GM12878 (cell line): ENCODE measurements around the gene SPDYE3. TPM values are rescaled to one million over a fixed set of nuclear protein-coding genes. Genes with fewer than 3 reads are reported as not detected.

ENCODE experiments used
- ATAC-seq: fragments of 200-7000 bp; cut with Tn5 transposase; 3 replicates; pipeline ENCODE4 v1.9.1; 2020; ENCODE audit warnings: mild to moderate bottlenecking, moderate library complexity
- BruUV-seq: library from RNA; stranded (reverse); fragments of 400-500 nt; replicated peaks from 2 replicates; lab custom pipeline; 2021; lab: Mats Ljungman, UMichigan
- CTCF ChIA-PET: fragments of 300-600 bp; sonication (Branson Sonifier 250); formaldehyde crosslinking; extraction: SDS; loops from one replicate; lab custom pipeline; 2021; ENCODE audit warnings: inconsistent platforms; lab: Yijun Ruan, JAX
- POLR2A ChIA-PET: fragments of 350-600 bp; formaldehyde crosslinking; extraction: SDS; loops from one replicate; lab custom pipeline; 2021; ENCODE audit warnings: inconsistent platforms; lab: Charles Lee
- RAD21 ChIA-PET: fragments of 300-600 bp; sonication (Branson Sonifier 250); formaldehyde crosslinking; loops from one replicate; lab custom pipeline; 2023; ENCODE audit warnings: antibody characterized with exemption; ENCODE audit not compliant: unreplicated experiment; lab: Charles Lee
- SMC1A ChIA-PET: fragments of 300-600 bp; sonication (Branson Sonifier 250); formaldehyde crosslinking; loops from one replicate; lab custom pipeline; 2023; ENCODE audit not compliant: unreplicated experiment, uncharacterized antibody; lab: Charles Lee
- DNase-seq: peaks from one replicate; pipeline ENCODE4 v3.0.0-alpha.2; 2011; ENCODE audit warnings: low read depth, low spot score
- FAIRE-seq: peaks from 3 replicates; lab custom pipeline; 2011; peaks lifted over from hg19 to GRCh38; lab: Jason Lieb, UNC
- H2AFZ ChIP-seq: 2 replicates; pipeline ENCODE4 v1.6.0; 2011; ENCODE audit warnings: low read depth, low read length, control low read depth; ENCODE audit not compliant: control insufficient read depth
- H3K27ac ChIP-seq: 2 replicates; pipeline ENCODE4 v1.5.1; 2011; ENCODE audit warnings: control low read depth; ENCODE audit not compliant: control insufficient read depth, insufficient read depth
- H3K27me3 ChIP-seq, 2 experiments: replicated peaks in 1 of 2; 2 replicates each; pipeline versions ENCODE4 v1.6.0 to v1.6.1; 2011; ENCODE audit warnings: low read length in 1 of 2; ENCODE audit not compliant: control insufficient read depth in 2 of 2, insufficient read depth in 2 of 2
- H3K36me3 ChIP-seq, 2 experiments: 2 replicates each; pipeline ENCODE4 v1.5.1; 2011; ENCODE audit warnings: low read length in 1 of 2; ENCODE audit not compliant: control insufficient read depth in 2 of 2, insufficient read depth in 2 of 2
- H3K4me1 ChIP-seq: 2 replicates; pipeline ENCODE4 v1.6.1; 2011; ENCODE audit warnings: mild to moderate bottlenecking, low read length, moderate library complexity, mixed read lengths; ENCODE audit not compliant: control insufficient read depth, insufficient read depth
- H3K4me2 ChIP-seq: 2 replicates; pipeline ENCODE4 v1.6.0; 2011; ENCODE audit warnings: control low read depth; ENCODE audit not compliant: control insufficient read depth, insufficient read depth
- H3K4me3 ChIP-seq: fragments of 200-600 bp; sonication (generic); 2 replicates; pipeline ENCODE4 v1.5.1; 2016
- H3K79me2 ChIP-seq: 2 replicates; pipeline ENCODE4 v1.6.0; 2011; ENCODE audit warnings: low read length; ENCODE audit not compliant: control insufficient read depth, insufficient read depth
- H3K9ac ChIP-seq: 2 replicates; pipeline ENCODE4 v1.8.0; 2011; ENCODE audit warnings: low read length, control low read depth, mixed read lengths; ENCODE audit not compliant: control insufficient read depth, insufficient read depth
- H3K9me3 ChIP-seq: replicated peaks from 3 replicates; pipeline ENCODE4 v1.5.1; 2011; ENCODE audit warnings: mild to moderate bottlenecking, low read length; ENCODE audit not compliant: control insufficient read depth, insufficient read depth
- H4K20me1 ChIP-seq: 2 replicates; pipeline ENCODE4 v1.6.0; 2011; ENCODE audit not compliant: control insufficient read depth, insufficient read depth
- ATF7 ChIP-seq: fragments of 450-650 bp; IDR thresholded peaks from 2 replicates; pipeline ENCODE4 v1.6.1; 2016; ENCODE audit warnings: low read depth, mild to moderate bottlenecking
- BACH1 ChIP-seq: fragments of 450-650 bp; IDR thresholded peaks from 2 replicates; pipeline ENCODE4 v1.6.1; 2017; ENCODE audit warnings: mild to moderate bottlenecking, borderline replicate concordance
- EP300 ChIP-seq, 2 experiments: fragments of 150-350 bp in 1 of 2; IDR thresholded peaks; 2 replicates each; pipeline ENCODE4 v1.6.1; 2011 to 2012; ENCODE audit warnings: low read depth in 2 of 2, low read length in 2 of 2, borderline replicate concordance in 1 of 2, improper control_type of control experiment in 1 of 2, inconsistent platforms in 1 of 2; ENCODE audit not compliant: control insufficient read depth in 1 of 2
- HCFC1 ChIP-seq: fragments of 150-350 bp; IDR thresholded peaks from 2 replicates; pipeline ENCODE4 v1.6.1; 2014; ENCODE audit warnings: low read length
- IKZF2 ChIP-seq, 2 experiments: fragments of 450-650 bp; IDR thresholded peaks; 2 replicates each; pipeline ENCODE4 v1.6.1; 2017; ENCODE audit warnings: mild to moderate bottlenecking in 2 of 2, moderate library complexity in 2 of 2
- IRF3 ChIP-seq: fragments of 450-650 bp; IDR thresholded peaks from 2 replicates; pipeline ENCODE4 v1.6.1; 2014; ENCODE audit warnings: mild to moderate bottlenecking
- MEF2A ChIP-seq: IDR thresholded peaks from 2 replicates; pipeline ENCODE4 v1.6.1; 2011; ENCODE audit warnings: low read depth, mild to moderate bottlenecking, low read length, moderate library complexity; ENCODE audit not compliant: insufficient read depth
- POLR2A ChIP-seq: IDR thresholded peaks from 2 replicates; pipeline ENCODE4 v1.6.1; 2011; ENCODE audit warnings: low read depth, mild to moderate bottlenecking, low read length
- RAD21 ChIP-seq: IDR thresholded peaks from 2 replicates; pipeline ENCODE4 v1.6.1; 2011; ENCODE audit warnings: mild to moderate bottlenecking, low read depth, low read length, moderate library complexity; ENCODE audit not compliant: insufficient read depth
- RELB ChIP-seq: fragments of 450-650 bp; IDR thresholded peaks from 2 replicates; pipeline ENCODE4 v1.6.1; 2017; ENCODE audit warnings: low read depth, mild to moderate bottlenecking, moderate library complexity
- SUPT20H ChIP-seq: IDR thresholded peaks from 2 replicates; pipeline ENCODE4 v1.6.1; 2011; ENCODE audit warnings: low read depth, mild to moderate bottlenecking, low read length, moderate library complexity, borderline replicate concordance; ENCODE audit not compliant: control insufficient read depth
- TCF12 ChIP-seq: IDR thresholded peaks from 2 replicates; pipeline ENCODE4 v1.6.1; 2011; ENCODE audit warnings: low read depth, mild to moderate bottlenecking, low read length
- ZSCAN29 ChIP-seq: fragments of 450-650 bp; IDR thresholded peaks from 2 replicates; pipeline ENCODE4 v1.6.1; 2017; ENCODE audit warnings: mild to moderate bottlenecking, moderate library complexity
- WGBS: methylation state at CpG from one replicate; pipeline ENCODE4 v1.1.6; 2016; ENCODE audit warnings: low lambda C conversion rate; ENCODE audit not compliant: insufficient replicate concordance, insufficient coverage; ENCODE audit errors: missing lambda C conversion rate; 5-methylcytosine and 5-hydroxymethylcytosine counted together
- in situ Hi-C: fragments of 300-500 bp; cut with MboI; formaldehyde crosslinking; loops from 9 replicates; pipeline ENCODE4 v1.14.3; 2018; ENCODE audit warnings: mixed read lengths
- intact Hi-C: fragments of 100-400 bp; cut with micrococcal nuclease; formaldehyde crosslinking; loops from one replicate; pipeline ENCODE4 v1.14.2; 2022; ENCODE audit not compliant: unreplicated experiment
- polyA plus RNA-seq, 11 experiments: library from polyadenylated mRNA; depleted of rRNA in 4 of 11; unstranded in 6 of 11; stranded (reverse) in 5 of 11; fragments of >200 nt; fragmentation: Nextera tagmentation in 4 of 11; fragmentation: Illumina TruSeq in 1 of 11; extraction: Ambion mirVana in 4 of 11; extraction: Trizol in 1 of 11; gene quantifications; 1 replicate in 1 of 11; 2 replicates in 10 of 11; pipeline versions ENCODE4 v1.2.1 to v1.2.3, GENCODE V29; 2011 to 2016; ENCODE audit warnings: inconsistent platforms in 2 of 11, missing spikeins in 2 of 11, low read depth in 1 of 11
- total RNA-seq, 4 experiments: library from RNA; depleted of rRNA in 3 of 4; stranded (reverse); fragments of >200 nt in 3 of 4; fragmentation: Illumina TruSeq in 1 of 4; extraction: Trizol in 1 of 4; gene quantifications; 2 replicates each; pipeline versions ENCODE4 v1.2.1 to v1.2.3, GENCODE V29; 2013 to 2021

The SPDYE3 gene
- total and polyA plus RNA-seq, 10 of the 15 experiments (the other 5 are each of a cell fraction or from before 2014, with no cell fraction given), result 0.03 to 9.4 (median 1.4) TPM; not detected in 4

GRCh38 chr7:100357131-100357561 is 49.6 kb downstream of the SPDYE3 start:
- no peak overlapping the region for H3K4me2 ChIP-seq
- TF ChIP-seq RAD21 (no peak), BACH1 (0 out of 2 replicates have a peak, but pooled peaks have one; percentile 20), POLR2A (peak; percentile 54)
- ChIA-PET CTCF (interaction anchor here (1.0 kb wide), 1 partner anchor 50 kb away, joined by 3 read pairs; no protein-coding TSS in a partner anchor), RAD21 (interaction anchor here (0.8 kb wide), 1 partner anchor 51 kb away, joined by 3 read pairs; no protein-coding TSS in a partner anchor), POLR2A (no interaction called here), SMC1A (no interaction called here)
- H2AFZ ChIP-seq, result no peak overlapping the region
- in situ Hi-C loops, result no loop called here
- no peaks in the 10 kb centered on the region for H3K27me3 ChIP-seq
- WGBS, result 99% methylated on average over 5 of the region's 6 CpGs
- no peak overlapping the region for H3K4me3 ChIP-seq
- H3K36me3 ChIP-seq, result peaks cover 32 to 56% of the 10 kb centered on the region in 2 experiments
- H3K9ac ChIP-seq, result no peak overlapping the region
- DNase-seq (no peak), ATAC-seq (no peak), FAIRE-seq (no peak)
- H3K79me2 ChIP-seq, result no peaks in the 10 kb centered on the region
- H3K9me3 ChIP-seq, result no peaks in the 10 kb centered on the region
- intact Hi-C loops, result no loop called here
- no peak overlapping the region for H3K27ac ChIP-seq
- peaks cover 17% of the 10 kb centered on the region for H3K4me1 ChIP-seq
- no TSS peak for BruUV-seq
- H4K20me1 ChIP-seq, result no peaks in the 10 kb centered on the region

GRCh38 chr7:100358027-100358856 is 50.7 kb downstream of the SPDYE3 start, which contains the start of gene PILRB:
Gene PILRB, plus strand, starts transcription at chr7:100358117. Its CDS starts 186 bp downstream, at chr7:100358303.
- Histone ChIP-seq H4K20me1 (no peaks in the 10 kb centered on the region), H3K9me3 (no peaks in the 10 kb centered on the region), H2AFZ (no peak within 1 kb of the TSS), H3K4me2 (no peak within 1 kb of the TSS), H3K27me3 (no peaks in the 10 kb centered on the region), H3K79me2 (no peaks in the 10 kb centered on the region), H3K4me3 (no peak within 1 kb of the TSS), H3K4me1 (peaks cover 14% of the 10 kb centered on the region), H3K27ac (peak within 1 kb of the TSS; percentile 62), H3K36me3 (peaks cover 34 to 48% of the 10 kb centered on the region in 2 experiments), H3K9ac (no peak within 1 kb of the TSS)
- peak; percentile 97 for FAIRE-seq
- intact Hi-C loops (loop anchor here (1.0 kb wide), 1 partner anchor 49 kb away; no protein-coding TSS in a partner anchor), in situ Hi-C loops (no loop called here)
- no peak for DNase-seq
- ChIA-PET CTCF (interaction anchor here (0.8 to 2.6 kb wide), 11 partner anchors 11 to 225 kb away, joined by 3 to 37 read pairs (median 4); partner anchors contain the start of genes MEPCE and ZCWPW1), POLR2A (no interaction called here), RAD21 (interaction anchor here (0.9 to 2.1 kb wide), 4 partner anchors 10 to 49 kb away, joined by 4 to 11 read pairs (median 7); no protein-coding TSS in a partner anchor), SMC1A (interaction anchor here (1.2 to 2.7 kb wide), 5 partner anchors 11 to 108 kb away, joined by 3 to 19 read pairs (median 4); no protein-coding TSS in a partner anchor)
- peak; percentile 89 for ATAC-seq
- WGBS, result 69% methylated on average over 11 of the region's 11 CpGs
- BruUV-seq, result no TSS peak
- TF ChIP-seq ZSCAN29 (no peak), SUPT20H (no peak), IKZF2 (IDR thresholded peaks at IDR 0.05) (peak in 1 of 2 experiments; percentile 64; a peak in 2 of 4 replicates), IRF3 (no peak), HCFC1 (no peak), MEF2A (no peak), RELB (peak; percentile 86), EP300 (IDR thresholded peaks at IDR 0.05; ENCODE audit: borderline replicate concordance in 1 of 2, control insufficient read depth in 1 of 2, low read depth in 2 of 2, low read length in 2 of 2) (no peak), ATF7 (no peak), TCF12 (no peak)
